Dermis blood vessel endothelial cell (primary cell): ENCODE measurements around the gene AOX1. TPM values are rescaled to one million over a fixed set of nuclear protein-coding genes. Genes with fewer than 3 reads are reported as not detected.
"Not testable (repeated sequence)": the region's sequence is repeated elsewhere in the genome, so short reads cannot be mapped to it uniquely, and the experiment has no call there.

Experiments
- DNase-seq: peaks from one replicate; pipeline ENCODE4 v3.0.0; 2010
- total RNA-seq: library from RNA; depleted of rRNA; stranded (reverse); fragments of >200 nt; gene quantifications from 2 replicates; pipeline ENCODE4 v1.2.3, GENCODE V29; 2014

AOX1 gene
- total RNA-seq, 1 donor from 2014 or later, result 2.6 TPM

DNA sequence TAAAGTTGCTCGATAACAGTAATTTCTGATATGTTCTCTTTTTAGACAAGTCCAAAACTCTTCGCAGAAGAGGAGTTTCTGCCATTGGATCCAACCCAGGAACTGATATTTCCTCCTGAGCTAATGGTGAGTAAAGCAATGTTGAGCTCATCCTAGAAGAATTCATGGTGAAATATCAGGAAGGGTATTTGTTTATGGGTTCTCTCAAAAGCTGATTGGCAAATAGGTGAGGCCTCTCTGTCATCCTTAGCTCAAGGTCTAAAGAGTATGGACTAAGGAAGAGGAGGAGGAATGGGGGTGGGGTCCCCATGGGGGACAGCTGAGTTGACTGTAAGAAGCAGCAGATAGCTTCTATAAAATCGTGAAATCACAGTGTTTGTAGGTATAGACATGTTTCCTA lies 18.2 kb downstream of the AOX1 start:
- DNase-seq, result peak; percentile 19

- DNase-seq, result no peak
These were observed 18.9 kb downstream of the AOX1 start for GRCh38 chr2:200604571-200605255.

DNA sequence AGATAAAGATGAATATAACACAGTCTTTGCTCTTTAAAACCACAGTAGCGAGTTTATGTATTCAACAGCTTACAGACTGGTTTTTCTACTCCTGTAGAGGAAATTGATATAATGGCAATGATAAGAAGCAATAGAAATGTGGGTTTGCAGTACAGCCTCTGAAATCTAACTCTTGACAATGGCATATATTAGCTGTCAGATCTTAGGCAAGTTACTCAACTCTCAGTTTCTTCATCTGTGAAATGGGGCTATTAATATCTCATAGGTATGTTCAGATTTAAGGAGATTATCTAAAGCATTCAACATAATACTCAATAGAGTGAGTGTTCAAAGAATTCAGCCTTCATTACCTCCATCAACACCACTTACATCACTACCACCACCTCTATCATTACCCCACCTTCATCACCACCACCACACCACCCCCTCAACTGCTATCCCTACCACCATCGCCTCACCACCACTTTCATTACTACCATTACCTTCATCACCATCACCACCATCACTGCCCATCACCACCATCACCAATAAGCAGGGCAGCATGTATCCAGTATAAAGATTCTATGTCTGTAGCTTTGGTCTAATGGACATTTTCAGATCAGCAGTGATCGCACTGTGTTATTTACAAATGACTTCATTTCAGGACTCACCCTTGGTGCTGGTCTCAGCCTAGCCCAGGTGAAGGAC lies 22.7 kb downstream of the AOX1 start:
- no peak for DNase-seq

GRCh38 chr2:200609028-200609614 lies 23.3 kb downstream of the AOX1 start:
- peak; percentile 24 for DNase-seq

- DNase-seq, result not testable (repeated sequence)
These were observed 24.4 kb downstream of the AOX1 start for GRCh38 chr2:200610217-200610616.

GRCh38 chr2:200613692-200614091 lies 27.9 kb downstream of the AOX1 start:
- DNase-seq, result peak; percentile 4

DNA sequence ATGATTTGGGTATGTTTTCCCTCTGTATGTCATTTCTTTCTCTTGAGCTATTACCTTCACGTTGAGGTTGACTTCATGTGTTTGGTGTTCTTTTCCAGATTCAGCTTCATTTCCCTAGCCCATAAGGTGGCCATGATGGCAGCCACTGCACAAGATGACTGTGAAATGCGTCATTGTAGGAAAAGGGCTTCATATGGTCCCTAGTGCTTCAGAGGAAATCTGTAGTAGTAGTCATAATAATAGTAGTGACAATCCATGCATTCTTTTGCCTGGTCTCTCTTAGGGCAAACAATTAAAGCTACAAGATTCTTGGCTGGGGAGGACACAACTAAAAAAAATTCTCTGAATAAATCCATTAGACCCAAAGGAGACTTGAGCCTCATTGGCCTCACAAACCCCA lies 28.4 kb downstream of the AOX1 start:
- peak; percentile 15 for DNase-seq

DNA sequence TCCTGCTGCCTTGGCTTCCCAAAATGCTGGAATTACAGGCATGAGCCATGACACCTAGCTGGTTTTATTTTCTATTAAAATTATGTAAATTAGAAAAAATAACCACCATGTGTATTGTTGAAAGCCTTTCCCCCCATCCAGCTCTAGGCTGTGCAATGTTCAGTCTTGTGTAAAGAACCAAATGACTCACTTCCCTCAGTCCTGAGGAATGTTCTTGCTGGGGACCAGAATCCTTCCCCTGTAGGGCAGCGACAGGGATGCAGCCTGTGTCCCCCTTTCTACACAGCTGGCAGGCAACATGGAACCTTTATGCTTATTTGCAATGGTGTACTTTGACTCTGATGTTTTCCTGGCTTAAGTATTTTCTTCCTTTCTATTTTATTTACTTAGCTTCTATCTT lies 29.4 kb downstream of the AOX1 start:
- DNase-seq, result peak; percentile 70

- peak; percentile 10 for DNase-seq
These were observed 30.4 kb downstream of the AOX1 start for GRCh38 chr2:200616193-200616592.

DNA sequence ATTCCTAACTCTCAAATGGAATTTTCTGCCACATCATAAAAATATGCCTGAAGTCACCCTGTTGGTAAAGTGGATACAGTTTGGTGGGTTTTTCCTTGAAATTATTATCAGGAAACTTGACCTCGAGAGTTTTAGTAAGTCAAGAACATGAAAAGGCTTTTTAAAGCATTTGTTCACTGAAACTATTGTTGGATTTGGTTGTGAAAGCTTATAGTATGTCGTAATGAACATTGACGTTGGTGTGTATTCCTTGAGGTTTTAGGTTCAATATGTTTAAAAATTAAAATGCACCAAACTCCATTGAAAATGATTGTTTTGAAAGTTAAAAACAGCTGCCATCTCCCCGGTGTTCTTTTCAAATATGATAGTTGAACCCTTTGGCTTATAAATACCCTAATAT lies 30.8 kb downstream of the AOX1 start:
- DNase-seq, result no peak

- DNase-seq, result no peak
These were observed 31.6 kb downstream of the AOX1 start for GRCh38 chr2:200617156-200618053.

DNA sequence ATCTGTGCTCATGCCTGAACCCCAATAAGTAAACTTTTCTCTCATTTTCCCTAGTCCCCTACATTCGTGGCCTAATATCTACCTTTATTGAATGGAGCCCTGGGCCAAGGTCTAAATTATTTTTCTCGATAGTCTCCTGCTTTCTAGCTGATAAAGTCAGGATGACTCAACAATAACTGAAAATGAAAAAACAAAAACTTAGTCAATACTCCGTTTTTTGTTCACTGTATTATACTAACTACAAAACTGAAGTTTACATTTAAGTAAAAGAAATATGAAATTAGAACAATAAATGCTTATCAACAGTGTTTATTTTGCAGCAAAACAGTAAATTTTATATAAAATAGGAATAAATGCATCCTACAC lies 32.2 kb downstream of the AOX1 start:
- DNase-seq, result no peak

GRCh38 chr2:200618590-200619021 lies 32.8 kb downstream of the AOX1 start:
- peak; percentile 26 for DNase-seq

GRCh38 chr2:200619279-200619678 lies 33.5 kb downstream of the AOX1 start:
- DNase-seq, result no peak

DNA sequence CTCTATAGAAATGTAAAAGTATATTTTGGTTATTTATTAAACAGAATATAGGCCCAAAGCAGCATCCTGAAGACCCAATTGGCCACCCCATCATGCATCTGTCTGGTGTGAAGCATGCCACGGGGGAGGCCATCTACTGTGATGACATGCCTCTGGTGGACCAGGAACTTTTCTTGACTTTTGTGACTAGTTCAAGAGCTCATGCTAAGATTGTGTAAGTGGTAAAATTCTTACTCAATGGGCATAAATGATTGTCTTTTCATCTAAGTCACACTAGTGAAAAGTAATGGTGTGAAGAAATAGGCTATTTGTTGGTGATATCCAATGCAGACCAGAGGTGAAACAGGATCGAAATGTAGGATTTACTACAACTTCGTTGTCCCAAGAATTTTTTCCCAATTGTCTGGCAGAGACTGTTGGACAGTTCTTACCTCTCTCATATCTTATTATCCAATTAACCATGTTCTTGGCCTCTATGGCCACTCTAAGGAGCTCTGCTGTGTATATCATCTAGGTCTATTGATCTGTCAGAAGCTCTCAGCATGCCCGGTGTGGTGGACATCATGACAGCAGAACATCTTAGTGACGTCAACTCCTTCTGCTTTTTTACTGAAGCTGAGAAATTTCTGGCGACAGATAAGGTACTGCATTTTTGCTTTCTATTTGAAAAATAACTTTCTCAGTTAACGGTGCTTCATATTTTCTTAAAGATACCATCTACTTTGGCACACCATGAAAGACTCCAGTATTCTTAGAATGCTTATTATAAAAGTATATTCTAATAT lies 35.0 kb downstream of the AOX1 start:
- DNase-seq, result no peak

GRCh38 chr2:200622106-200622505 lies 36.3 kb downstream of the AOX1 start:
- no peak for DNase-seq

DNA sequence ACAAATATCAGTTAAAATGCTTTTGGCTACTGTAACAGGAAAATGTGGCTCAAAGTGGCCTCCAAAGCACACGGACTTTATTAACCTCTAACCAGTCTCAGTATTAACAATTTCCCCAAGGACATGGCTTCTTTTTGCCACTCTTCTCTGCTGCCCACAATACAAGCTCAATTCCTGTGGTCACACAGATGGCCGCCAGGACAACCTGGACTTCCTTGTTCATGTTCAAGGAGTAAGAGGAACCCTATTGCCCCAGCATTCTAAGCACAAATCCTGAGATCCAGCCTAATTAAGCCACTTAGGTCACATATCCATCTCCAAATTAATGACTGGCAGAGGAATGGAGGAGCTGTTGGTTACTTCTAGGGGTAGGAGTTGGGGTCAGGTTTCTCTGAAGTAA lies 38.2 kb downstream of the AOX1 start:
- no peak for DNase-seq

DNA sequence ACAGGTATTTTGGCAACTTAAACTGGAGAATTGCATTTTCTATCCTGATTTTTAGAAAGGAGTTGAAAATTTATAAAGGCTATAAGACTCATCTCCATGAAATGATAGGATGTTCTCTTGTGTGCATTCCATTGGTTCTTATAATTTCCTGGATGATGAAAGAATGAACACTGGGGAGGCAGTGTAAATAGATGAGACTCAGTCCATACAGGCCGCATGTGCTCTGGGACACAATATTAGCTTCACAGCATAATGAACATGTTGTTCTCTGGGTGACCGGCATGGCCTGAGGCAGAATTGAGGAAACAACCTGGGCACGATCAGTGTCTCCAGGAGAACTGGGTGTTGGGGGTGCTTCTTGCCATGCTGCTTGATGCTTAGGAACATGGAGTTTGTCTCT lies 38.8 kb downstream of the AOX1 start:
- no peak for DNase-seq

GRCh38 chr2:200625282-200625681 lies 39.5 kb downstream of the AOX1 start:
- DNase-seq, result no peak

- DNase-seq, result no peak
These were observed 40.1 kb downstream of the AOX1 start for GRCh38 chr2:200625958-200626363.

DNA sequence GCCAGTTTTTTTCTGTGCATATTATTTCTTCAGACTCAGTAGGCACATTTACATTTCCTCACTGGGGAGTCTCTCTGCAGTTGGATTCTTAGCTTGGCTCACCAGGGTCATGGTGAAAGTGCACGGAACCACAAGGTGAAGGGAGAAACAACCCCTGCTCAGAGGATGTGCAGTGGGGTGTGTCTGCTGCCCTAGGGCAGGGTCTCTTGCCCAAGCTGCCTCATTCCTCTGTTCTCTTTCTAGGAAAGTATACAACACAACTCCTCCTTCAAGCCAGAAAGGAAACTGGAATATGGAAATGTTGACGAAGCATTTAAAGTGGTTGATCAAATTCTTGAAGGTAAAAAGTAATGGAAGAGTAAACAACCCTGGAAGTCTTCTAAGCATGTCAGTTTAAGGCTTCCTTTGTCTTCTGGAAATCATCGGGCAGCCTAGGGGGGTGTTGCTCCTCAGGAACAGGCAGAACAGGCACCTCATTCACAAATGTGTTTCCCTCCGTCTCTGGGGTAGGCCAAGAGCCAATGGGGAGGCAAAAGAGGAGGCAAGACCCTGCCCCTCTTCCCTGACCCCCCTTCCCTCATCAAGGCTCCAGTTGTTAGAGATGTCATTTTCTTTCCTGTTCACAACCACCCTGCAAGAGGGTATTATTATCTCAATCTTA lies 41.4 kb downstream of the AOX1 start:
- no peak for DNase-seq

- DNase-seq, result not testable (repeated sequence)
These were observed 42.6 kb downstream of the AOX1 start for GRCh38 chr2:200628461-200628860.
